Fibroblast of peridontal ligament (primary cell): ENCODE measurements around the gene BCL2L13.
"Not testable (repeated sequence)": the region's sequence is repeated elsewhere in the genome, so short reads cannot be mapped to it uniquely, and the experiment has no call there.

ENCODE experiments used
- DNase-seq: peaks from one replicate; pipeline ENCODE4 v3.0.0-alpha.2; 2010; ENCODE audit errors: extremely low read depth

The BCL2L13 gene

GRCh38 chr22:17695986-17696385, 57.4 kb downstream of the BCL2L13 start:
- DNase-seq: no peak

GRCh38 chr22:17697196-17697595, 58.6 kb downstream of the BCL2L13 start:
- not testable (repeated sequence) for DNase-seq

GRCh38 chr22:17698276-17698675, 59.7 kb downstream of the BCL2L13 start:
- DNase-seq: not testable (repeated sequence)

- no peak for DNase-seq
Observed at GRCh38 chr22:17698948-17699347, 60.4 kb downstream of the BCL2L13 start.

- no peak for DNase-seq
Observed at GRCh38 chr22:17699696-17700340, 61.3 kb downstream of the BCL2L13 start.

- peak; percentile 30 for DNase-seq
Observed at GRCh38 chr22:17700778-17701177, 62.2 kb downstream of the BCL2L13 start.

GRCh38 chr22:17703811-17704210, 65.3 kb downstream of the BCL2L13 start:
- DNase-seq: peak; percentile 75

- DNase-seq: no peak
Observed at GRCh38 chr22:17705546-17705945, 67.0 kb downstream of the BCL2L13 start.

- DNase-seq: peak; percentile 97
Observed at GRCh38 chr22:17705951-17706900, 67.7 kb downstream of the BCL2L13 start.

GRCh38 chr22:17706947-17707346, 68.4 kb downstream of the BCL2L13 start:
- DNase-seq: no peak

- peak; percentile 73 for DNase-seq
Observed at GRCh38 chr22:17707526-17707925, 69.0 kb downstream of the BCL2L13 start.

- no peak for DNase-seq
Observed at GRCh38 chr22:17710023-17710422, 71.5 kb downstream of the BCL2L13 start.

GRCh38 chr22:17712441-17712840, 73.9 kb downstream of the BCL2L13 start:
- peak; percentile 47 for DNase-seq

GRCh38 chr22:17716529-17716928, 78.0 kb downstream of the BCL2L13 start:
- no peak for DNase-seq

GRCh38 chr22:17717708-17718107, 79.2 kb downstream of the BCL2L13 start:
- peak; percentile 96 for DNase-seq

GRCh38 chr22:17719911-17720310, 81.4 kb downstream of the BCL2L13 start:
- DNase-seq: no peak

- peak; percentile 66 for DNase-seq
Observed at GRCh38 chr22:17724241-17724640, 85.7 kb downstream of the BCL2L13 start.

GRCh38 chr22:17724678-17725499, 86.3 kb downstream of the BCL2L13 start:
- DNase-seq: no peak

GRCh38 chr22:17725500-17725796, 86.9 kb downstream of the BCL2L13 start:
- no peak for DNase-seq

GRCh38 chr22:17726006-17726927, 87.7 kb downstream of the BCL2L13 start:
- DNase-seq: peak; percentile 80
